GM18951 (cell line): ENCODE data around the gene PCDHGA11.
"Not testable (repeated sequence)": the region's sequence is repeated elsewhere in the genome, so short reads cannot be mapped to it uniquely, and the experiment has no call there.

Source experiments
- POLR2A ChIP-seq: IDR thresholded peaks from 4 replicates; pipeline ENCODE4 v1.6.1; 2011; ENCODE audit warnings: mild to moderate bottlenecking; ENCODE audit not compliant: insufficient read length, insufficient read depth; ENCODE audit errors: extremely low read depth
- in situ Hi-C: fragments of 300-500 bp; cut with MboI; formaldehyde crosslinking; loops from one replicate; pipeline ENCODE4 v1.12.0; 2022; ENCODE audit warnings: low sequenced_read_pairs, mixed read lengths, inconsistent platforms; ENCODE audit not compliant: unreplicated experiment

PCDHGA11 gene

GRCh38 chr5:141420855-141421488, at the start of gene PCDHGA11:
Gene PCDHGA11 (plus strand): TSS chr5:141421051. CDS start chr5:141421228, 177 bp downstream.
- TF ChIP-seq POLR2A, result no peak
- in situ Hi-C loops, result no loop called here

- TF ChIP-seq POLR2A, result no peak
- in situ Hi-C loops, result no loop called here
Measured at GRCh38 chr5:141371572-141372475, 49.0 kb upstream of the PCDHGA11 start.

GRCh38 chr5:141373673-141374317, 47.1 kb upstream of the PCDHGA11 start, which contains the start of gene PCDHGA6:
Gene PCDHGA6 (plus strand): TSS chr5:141373891. CDS start chr5:141374084, 193 bp downstream.
- TF ChIP-seq POLR2A, result no peak
- in situ Hi-C loops, result no loop called here

- in situ Hi-C loops, result no loop called here
- no peak for TF ChIP-seq POLR2A
Measured at GRCh38 chr5:141374627-141375026, 46.2 kb upstream of the PCDHGA11 start.

- in situ Hi-C loops, result not testable (repeated sequence)
Measured at GRCh38 chr5:141375444-141376155, 45.3 kb upstream of the PCDHGA11 start.

GRCh38 chr5:141382469-141383294, 38.2 kb upstream of the PCDHGA11 start, which contains the start of gene PCDHGA7:
Gene PCDHGA7 (plus strand): TSS chr5:141382742. CDS start chr5:141382900, 158 bp downstream.
- TF ChIP-seq POLR2A, result no peak
- in situ Hi-C loops, result no loop called here

GRCh38 chr5:141383345-141383744, 37.5 kb upstream of the PCDHGA11 start:
- in situ Hi-C loops, result no loop called here
- no peak for TF ChIP-seq POLR2A

GRCh38 chr5:141384471-141385267, 36.2 kb upstream of the PCDHGA11 start:
- TF ChIP-seq POLR2A, result no peak
- in situ Hi-C loops, result no loop called here

- in situ Hi-C loops, result not testable (repeated sequence)
Measured at GRCh38 chr5:141387557-141388311, 33.1 kb upstream of the PCDHGA11 start, which contains the start of gene PCDHGB4. Gene PCDHGB4 (plus strand): TSS chr5:141387698. CDS start chr5:141387885, 187 bp downstream.

GRCh38 chr5:141388661-141389060, 32.2 kb upstream of the PCDHGA11 start:
- in situ Hi-C loops, result no loop called here
- TF ChIP-seq POLR2A, result no peak
